Upper lobe of left lung (tissue), 4 donors: Measurements from ENCODE around the gene PRDM16.

Source experiments
- CTCF ChIP-seq, 6 experiments: fragments of 450-650 bp in 4 of 6; fragments of 200-600 bp in 2 of 6; sonication (generic) in 2 of 6; IDR thresholded peaks; one replicate each; pipeline ENCODE4 v1.5.1; 2016 to 2019; ENCODE audit warnings: antibody characterized with exemption in 6 of 6
- POLR2AphosphoS5 ChIP-seq, 2 donors: sonication (generic); formaldehyde crosslinking; IDR thresholded peaks; one replicate each; pipeline ENCODE4 v1.5.1; 2017; ENCODE audit warnings: antibody characterized with exemption in 2 of 2

- TF ChIP-seq CTCF (IDR thresholded peaks at IDR 0.05): no peak
- TF ChIP-seq POLR2AphosphoS5 (IDR thresholded peaks at IDR 0.05): no peak
These were observed 272.4 kb downstream of the PRDM16 start for GRCh38 chr1:3341236-3341994.
